ENCODE results near the gene HSPB8. TPM values are rescaled to one million over a fixed set of nuclear protein-coding genes. Genes with fewer than 3 reads are reported as not detected.

The HSPB8 gene
- total and polyA plus RNA-seq, 2 of the 8 experiments (the other 6 are each of a cell fraction or from before 2014, with no cell fraction given) = 11.7 to 28.2 TPM

DNA sequence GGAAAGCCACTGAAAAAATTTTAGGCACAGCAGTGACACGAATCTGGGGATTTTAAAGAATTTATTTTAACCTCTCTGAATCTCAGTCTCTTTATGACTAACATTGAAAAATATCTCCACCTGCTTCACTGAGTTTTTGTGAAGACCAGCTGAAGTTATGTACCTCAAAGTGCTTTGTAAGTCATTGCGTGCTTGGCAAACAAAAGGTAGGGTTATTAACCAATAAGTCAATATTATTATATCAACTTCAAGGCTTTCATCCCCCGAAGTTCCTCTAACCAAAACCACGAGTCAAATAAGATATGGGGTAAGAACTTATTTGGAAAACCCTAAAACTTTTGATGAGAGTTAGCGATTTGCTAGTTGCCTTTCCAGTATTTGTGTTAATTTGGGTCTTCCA, 62.3 kb downstream of the HSPB8 start (continued):
- no peak for TF ChIP-seq CREB1 (IDR thresholded peaks at IDR 0.05)
- TF ChIP-seq BCL11A (IDR thresholded peaks at IDR 0.05; ENCODE audit: low read depth in 2 of 2, low read length in 2 of 2) = no peak
- TF ChIP-seq EP300 (IDR thresholded peaks at IDR 0.05; ENCODE audit: borderline replicate concordance in 1 of 2, low read depth in 2 of 2, low read length in 2 of 2) = no peak
- no peak for TF ChIP-seq FOSL1 (IDR thresholded peaks at IDR 0.05; ENCODE audit: insufficient read depth, low read depth, low read length)

Data from H1 (cell line).